LNCAP (cell line): ENCODE results near the gene NKX6-2.

Experiments used
- CTCF ChIP-seq: fragments of 450-650 bp; IDR thresholded peaks from 2 replicates; pipeline ENCODE4 v1.5.1; 2017; ENCODE audit warnings: mild to moderate bottlenecking

The NKX6-2 gene

GRCh38 chr10:132828681-132829080 is 42.7 kb upstream of the NKX6-2 start:
- no peak for TF ChIP-seq CTCF

- no peak for TF ChIP-seq CTCF
Measured at GRCh38 chr10:132827861-132828539, 42.1 kb upstream of the NKX6-2 start.

DNA sequence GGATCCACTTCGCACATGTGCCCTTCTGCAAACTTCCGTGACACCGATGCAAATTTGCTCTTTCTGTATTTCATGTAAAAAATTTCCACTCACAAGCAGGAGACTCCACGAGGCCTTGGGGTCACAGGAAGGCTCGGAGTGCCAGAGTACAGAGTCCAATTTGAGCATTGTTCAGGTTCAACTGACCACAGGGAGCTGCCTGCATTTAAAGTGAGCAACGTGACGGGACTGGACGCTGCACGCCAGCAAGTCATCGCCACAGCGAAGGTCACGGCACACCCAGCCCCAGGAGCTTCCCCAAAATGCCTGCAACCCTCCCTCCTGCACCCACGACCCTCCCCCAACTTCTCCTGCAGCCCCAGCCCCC is 41.5 kb upstream of the NKX6-2 start:
- TF ChIP-seq CTCF = no peak

DNA sequence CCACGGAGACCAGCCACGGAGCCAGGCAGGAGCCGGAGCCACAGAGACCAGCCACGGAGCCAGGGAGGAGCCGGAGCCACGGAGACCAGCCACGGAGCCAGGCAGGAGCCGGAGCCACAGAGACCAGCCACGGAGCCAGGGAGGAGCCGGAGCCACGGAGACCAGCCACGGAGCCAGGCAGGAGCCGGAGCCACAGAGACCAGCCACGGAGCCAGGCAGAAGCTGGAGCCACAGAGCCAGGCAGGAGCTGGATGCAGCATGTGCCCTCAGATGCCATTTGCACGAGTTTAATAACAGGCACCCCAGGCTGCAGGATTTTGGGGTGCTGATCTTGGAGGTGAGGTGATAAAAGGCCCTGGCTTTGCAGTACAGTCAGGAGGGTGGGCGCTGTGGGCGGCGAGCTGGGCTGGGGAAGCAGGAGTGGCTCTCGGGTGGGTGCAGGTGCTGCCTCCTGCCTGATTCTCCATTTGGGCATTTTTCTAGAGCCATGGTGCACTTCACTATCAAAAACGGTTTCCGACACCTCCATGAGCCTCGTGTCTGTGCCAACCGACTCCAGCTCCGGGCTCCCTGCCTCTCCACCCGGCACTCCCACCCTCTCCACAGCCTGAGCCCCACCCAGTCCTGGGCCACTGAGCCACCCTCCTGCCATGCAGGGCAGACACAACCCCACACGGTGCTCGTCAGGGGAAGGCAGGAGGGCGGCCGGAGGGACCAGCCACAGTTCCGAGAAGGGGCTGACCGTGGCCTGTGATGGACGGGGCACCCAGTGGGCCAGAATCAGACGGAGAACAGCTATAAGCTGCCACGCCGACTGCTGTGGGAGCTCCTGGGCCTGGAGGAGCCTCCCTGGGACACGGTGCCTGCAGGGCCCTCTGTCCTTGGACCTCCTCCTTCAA is 40.8 kb upstream of the NKX6-2 start:
- no peak for TF ChIP-seq CTCF

GRCh38 chr10:132820056-132820455 is 34.1 kb upstream of the NKX6-2 start:
- no peak for TF ChIP-seq CTCF

DNA sequence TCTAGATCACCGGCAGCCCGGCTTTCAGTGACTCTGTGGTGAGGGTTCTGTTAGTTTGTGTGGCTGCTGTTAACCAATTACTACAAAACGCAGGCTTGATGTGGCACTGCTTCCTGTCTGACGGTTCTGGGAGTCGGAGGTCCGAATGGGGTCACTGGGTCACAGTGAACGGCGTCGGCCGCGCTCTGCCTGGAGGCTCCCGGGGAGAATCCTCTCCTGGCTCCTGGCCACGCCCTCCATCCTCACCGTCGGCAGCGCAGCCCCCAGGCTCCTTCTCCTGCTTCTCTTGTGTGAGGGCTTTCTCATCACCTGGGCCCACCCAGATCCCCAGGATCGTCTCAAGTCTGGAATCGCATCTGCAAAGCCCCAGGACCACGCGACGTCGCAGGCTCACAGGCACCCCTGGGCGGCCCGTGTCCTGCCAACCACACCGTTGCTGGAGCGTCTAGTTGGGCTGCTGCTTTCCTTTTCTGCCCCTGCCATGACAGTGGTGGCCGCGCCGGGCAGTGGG is 31.8 kb upstream of the NKX6-2 start:
- no peak for TF ChIP-seq CTCF

GRCh38 chr10:132816718-132817117 is 30.8 kb upstream of the NKX6-2 start:
- no peak for TF ChIP-seq CTCF
